ENCODE measurements around the gene RTTN. TPM values are rescaled to one million over a fixed set of nuclear protein-coding genes. Genes with fewer than 3 reads are reported as not detected.

Gene RTTN
- total RNA-seq, 1 experiment from 2014 or later = 21.5 TPM

DNA sequence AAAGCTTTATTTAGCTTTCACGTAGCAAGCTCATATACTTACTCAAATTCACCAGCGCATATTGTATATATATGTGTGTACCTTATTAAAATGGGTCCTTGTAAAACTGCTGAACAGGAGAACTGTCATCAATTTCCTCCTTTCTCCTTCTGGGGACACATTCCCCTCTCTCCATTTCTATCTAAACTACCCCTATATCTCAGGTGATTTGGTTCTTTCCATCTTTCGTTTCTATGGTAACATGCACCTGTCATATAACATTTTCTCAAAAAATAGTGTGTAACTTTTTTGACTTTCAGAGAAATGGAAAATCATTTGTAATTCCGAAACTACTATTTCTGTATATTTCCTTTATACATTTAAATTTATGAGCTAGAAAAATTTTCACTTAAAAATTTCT lies 174.3 kb downstream of the RTTN start:
- ChIA-PET POLR2A (no interaction called here), CTCF (no interaction called here)
- TF ChIP-seq, protein P1, sequence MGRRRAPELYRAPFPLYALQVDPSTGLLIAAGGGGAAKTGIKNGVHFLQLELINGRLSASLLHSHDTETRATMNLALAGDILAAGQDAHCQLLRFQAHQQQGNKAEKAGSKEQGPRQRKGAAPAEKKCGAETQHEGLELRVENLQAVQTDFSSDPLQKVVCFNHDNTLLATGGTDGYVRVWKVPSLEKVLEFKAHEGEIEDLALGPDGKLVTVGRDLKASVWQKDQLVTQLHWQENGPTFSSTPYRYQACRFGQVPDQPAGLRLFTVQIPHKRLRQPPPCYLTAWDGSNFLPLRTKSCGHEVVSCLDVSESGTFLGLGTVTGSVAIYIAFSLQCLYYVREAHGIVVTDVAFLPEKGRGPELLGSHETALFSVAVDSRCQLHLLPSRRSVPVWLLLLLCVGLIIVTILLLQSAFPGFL (CRISPR knock-in tag; IDR thresholded peaks at IDR 0.05; ENCODE audit: borderline replicate concordance) = no peak
- TF ChIP-seq ELF4 (CRISPR knock-in tag; IDR thresholded peaks at IDR 0.05; ENCODE audit: low read depth) = no peak
- no peak for TF ChIP-seq NR1H2 (CRISPR knock-in tag; IDR thresholded peaks at IDR 0.05)
- no peak for TF ChIP-seq NR3C1 (CRISPR knock-in tag; conservative IDR thresholded peaks at IDR 0.05; ENCODE audit: low read depth)
- TF ChIP-seq PRDM15 (CRISPR knock-in tag; IDR thresholded peaks at IDR 0.05) = no peak
- TF ChIP-seq, protein P2, sequence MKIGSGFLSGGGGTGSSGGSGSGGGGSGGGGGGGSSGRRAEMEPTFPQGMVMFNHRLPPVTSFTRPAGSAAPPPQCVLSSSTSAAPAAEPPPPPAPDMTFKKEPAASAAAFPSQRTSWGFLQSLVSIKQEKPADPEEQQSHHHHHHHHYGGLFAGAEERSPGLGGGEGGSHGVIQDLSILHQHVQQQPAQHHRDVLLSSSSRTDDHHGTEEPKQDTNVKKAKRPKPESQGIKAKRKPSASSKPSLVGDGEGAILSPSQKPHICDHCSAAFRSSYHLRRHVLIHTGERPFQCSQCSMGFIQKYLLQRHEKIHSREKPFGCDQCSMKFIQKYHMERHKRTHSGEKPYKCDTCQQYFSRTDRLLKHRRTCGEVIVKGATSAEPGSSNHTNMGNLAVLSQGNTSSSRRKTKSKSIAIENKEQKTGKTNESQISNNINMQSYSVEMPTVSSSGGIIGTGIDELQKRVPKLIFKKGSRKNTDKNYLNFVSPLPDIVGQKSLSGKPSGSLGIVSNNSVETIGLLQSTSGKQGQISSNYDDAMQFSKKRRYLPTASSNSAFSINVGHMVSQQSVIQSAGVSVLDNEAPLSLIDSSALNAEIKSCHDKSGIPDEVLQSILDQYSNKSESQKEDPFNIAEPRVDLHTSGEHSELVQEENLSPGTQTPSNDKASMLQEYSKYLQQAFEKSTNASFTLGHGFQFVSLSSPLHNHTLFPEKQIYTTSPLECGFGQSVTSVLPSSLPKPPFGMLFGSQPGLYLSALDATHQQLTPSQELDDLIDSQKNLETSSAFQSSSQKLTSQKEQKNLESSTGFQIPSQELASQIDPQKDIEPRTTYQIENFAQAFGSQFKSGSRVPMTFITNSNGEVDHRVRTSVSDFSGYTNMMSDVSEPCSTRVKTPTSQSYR (CRISPR knock-in tag; IDR thresholded peaks at IDR 0.05) = no peak
- TF ChIP-seq, protein P3, sequence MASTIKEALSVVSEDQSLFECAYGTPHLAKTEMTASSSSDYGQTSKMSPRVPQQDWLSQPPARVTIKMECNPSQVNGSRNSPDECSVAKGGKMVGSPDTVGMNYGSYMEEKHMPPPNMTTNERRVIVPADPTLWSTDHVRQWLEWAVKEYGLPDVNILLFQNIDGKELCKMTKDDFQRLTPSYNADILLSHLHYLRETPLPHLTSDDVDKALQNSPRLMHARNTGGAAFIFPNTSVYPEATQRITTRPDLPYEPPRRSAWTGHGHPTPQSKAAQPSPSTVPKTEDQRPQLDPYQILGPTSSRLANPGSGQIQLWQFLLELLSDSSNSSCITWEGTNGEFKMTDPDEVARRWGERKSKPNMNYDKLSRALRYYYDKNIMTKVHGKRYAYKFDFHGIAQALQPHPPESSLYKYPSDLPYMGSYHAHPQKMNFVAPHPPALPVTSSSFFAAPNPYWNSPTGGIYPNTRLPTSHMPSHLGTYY (CRISPR knock-in tag; IDR thresholded peaks at IDR 0.05) = no peak
- TF ChIP-seq HMGA2 (CRISPR knock-in tag; IDR thresholded peaks at IDR 0.05) = no peak
- no peak for TF ChIP-seq TEAD4 (CRISPR knock-in tag; IDR thresholded peaks at IDR 0.05)
- TF ChIP-seq ZNF671 (CRISPR knock-in tag; IDR thresholded peaks at IDR 0.05) = no peak
- no peak for TF ChIP-seq MXD4 (CRISPR knock-in tag; IDR thresholded peaks at IDR 0.05; ENCODE audit: borderline replicate concordance)
- TF ChIP-seq CREM (CRISPR knock-in tag; IDR thresholded peaks at IDR 0.05) = no peak
- no peak for TF ChIP-seq NFATC4 (CRISPR knock-in tag; IDR thresholded peaks at IDR 0.05)
- TF ChIP-seq PRRX2 (CRISPR knock-in tag; IDR thresholded peaks at IDR 0.05) = no peak
- no peak for TF ChIP-seq NR2C2 (CRISPR knock-in tag; IDR thresholded peaks at IDR 0.05)
- no peak for TF ChIP-seq FOXP1 (CRISPR knock-in tag; IDR thresholded peaks at IDR 0.05; ENCODE audit: borderline replicate concordance)
- Mint-ChIP-seq H3K9me3 (peaks cover 4% of the 10 kb centered on the region), H3K36me3 (peaks cover 6% of the 10 kb centered on the region; the same call in 1 of the 2 replicates), H3K27me3 (ENCODE audit: low read depth) (no peaks in the 10 kb centered on the region), H3K27ac (no peak overlapping the region), H3K4me1 (peaks cover 6% of the 10 kb centered on the region), H3K4me3 (no peak overlapping the region)
- no peak for ATAC-seq
- DNase-seq (ENCODE audit: low spot score) = no peak

GRCh38 chr18:70030728-70031127 lies 174.8 kb downstream of the RTTN start:
- Mint-ChIP-seq H3K36me3 (peaks cover 4% of the 10 kb centered on the region; the same call in 1 of the 2 replicates), H3K4me1 (peaks cover 6% of the 10 kb centered on the region), H3K4me3 (no peak overlapping the region), H3K27me3 (ENCODE audit: low read depth) (no peaks in the 10 kb centered on the region), H3K9me3 (no peaks in the 10 kb centered on the region; the same call in 1 of the 2 replicates), H3K27ac (no peak overlapping the region)
- no peak for ATAC-seq
- ChIA-PET CTCF (no interaction called here), POLR2A (no interaction called here)
- DNase-seq (ENCODE audit: low spot score) = no peak
- TF ChIP-seq, protein P4, sequence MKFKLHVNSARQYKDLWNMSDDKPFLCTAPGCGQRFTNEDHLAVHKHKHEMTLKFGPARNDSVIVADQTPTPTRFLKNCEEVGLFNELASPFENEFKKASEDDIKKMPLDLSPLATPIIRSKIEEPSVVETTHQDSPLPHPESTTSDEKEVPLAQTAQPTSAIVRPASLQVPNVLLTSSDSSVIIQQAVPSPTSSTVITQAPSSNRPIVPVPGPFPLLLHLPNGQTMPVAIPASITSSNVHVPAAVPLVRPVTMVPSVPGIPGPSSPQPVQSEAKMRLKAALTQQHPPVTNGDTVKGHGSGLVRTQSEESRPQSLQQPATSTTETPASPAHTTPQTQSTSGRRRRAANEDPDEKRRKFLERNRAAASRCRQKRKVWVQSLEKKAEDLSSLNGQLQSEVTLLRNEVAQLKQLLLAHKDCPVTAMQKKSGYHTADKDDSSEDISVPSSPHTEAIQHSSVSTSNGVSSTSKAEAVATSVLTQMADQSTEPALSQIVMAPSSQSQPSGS (CRISPR knock-in tag; IDR thresholded peaks at IDR 0.05; ENCODE audit: borderline replicate concordance, low read depth) = no peak
- no peak for TF ChIP-seq ATF1 (CRISPR knock-in tag; IDR thresholded peaks at IDR 0.05)
- TF ChIP-seq ZNF512 (CRISPR knock-in tag; IDR thresholded peaks at IDR 0.05; ENCODE audit: borderline replicate concordance) = no peak
- no peak for TF ChIP-seq ZNF423 (CRISPR knock-in tag; IDR thresholded peaks at IDR 0.05)
- no peak for TF ChIP-seq TEAD4 (CRISPR knock-in tag; IDR thresholded peaks at IDR 0.05)
- TF ChIP-seq ZNF232 (CRISPR knock-in tag; IDR thresholded peaks at IDR 0.05) = no peak
- no peak for TF ChIP-seq RELA (CRISPR knock-in tag; IDR thresholded peaks at IDR 0.05; ENCODE audit: borderline replicate concordance)
- TF ChIP-seq MLX (CRISPR knock-in tag; IDR thresholded peaks at IDR 0.05) = no peak
- no peak for TF ChIP-seq ZNF121 (CRISPR knock-in tag; IDR thresholded peaks at IDR 0.05)
- no peak for TF ChIP-seq ZNF263 (CRISPR knock-in tag; IDR thresholded peaks at IDR 0.05; ENCODE audit: low read depth)
- TF ChIP-seq ZNF671 (CRISPR knock-in tag; IDR thresholded peaks at IDR 0.05) = no peak
